K562 (cell line): Measurements from ENCODE around the gene DNAJB1. TPM values are rescaled to one million over a fixed set of nuclear protein-coding genes. Genes with fewer than 3 reads are reported as not detected.

Experiments used
- BRCA1 ChIP-seq, 2 experiments: fragments of 450-650 bp in 1 of 2; sonication (generic) in 1 of 2; formaldehyde crosslinking in 1 of 2; IDR thresholded peaks; 2 replicates each; pipeline versions ENCODE4 v1.5.0 to v1.6.1; 2017 to 2020; ENCODE audit warnings: mild to moderate bottlenecking in 1 of 2, missing genetic modification reagents in 1 of 2
- DDX20 ChIP-seq: fragments of 450-650 bp; IDR thresholded peaks from 2 replicates; pipeline ENCODE4 v1.6.1; 2016; ENCODE audit warnings: missing genetic modification characterization, low read depth, mild to moderate bottlenecking, missing compliant biosample characterization, moderate library complexity
- FOXJ3 ChIP-seq: sonication (generic); formaldehyde crosslinking; IDR thresholded peaks from 2 replicates; pipeline ENCODE4 v1.4.0; 2020; ENCODE audit warnings: mild to moderate bottlenecking, missing genetic modification reagents
- HDAC3 ChIP-seq: fragments of 450-650 bp; IDR thresholded peaks from 2 replicates; pipeline ENCODE4 v1.6.1; 2018; ENCODE audit warnings: borderline replicate concordance, mild to moderate bottlenecking, moderate library complexity; ENCODE audit not compliant: partially characterized antibody
- HMG20B ChIP-seq: fragments of 250-450 bp; sonication (Bioruptor Pico); IDR thresholded peaks from 2 replicates; pipeline ENCODE4 v1.5.0; 2021; ENCODE audit warnings: mild to moderate bottlenecking
- KLF1 ChIP-seq: fragments of 450-650 bp; IDR thresholded peaks from 2 replicates; pipeline ENCODE4 v1.6.1; 2016; ENCODE audit warnings: missing genetic modification characterization, missing compliant biosample characterization
- MBD2 ChIP-seq: sonication (generic); IDR thresholded peaks from 2 replicates; pipeline ENCODE4 v1.6.1; 2016; ENCODE audit warnings: low read depth, borderline replicate concordance
- MXI1 ChIP-seq: IDR thresholded peaks from 2 replicates; pipeline ENCODE4 v1.6.1; 2011; ENCODE audit warnings: low read depth, mild to moderate bottlenecking, improper control_type of control experiment, low read length
- NCOA2 ChIP-seq, 2 experiments: fragments of 450-650 bp; IDR thresholded peaks; 2 replicates each; pipeline ENCODE4 v1.6.1; 2018; ENCODE audit warnings: mild to moderate bottlenecking in 2 of 2, moderate library complexity in 1 of 2; ENCODE audit not compliant: partially characterized antibody in 2 of 2
- NFRKB ChIP-seq: fragments of 450-650 bp; IDR thresholded peaks from 2 replicates; pipeline ENCODE4 v1.6.1; 2016; ENCODE audit warnings: low read depth
- PHB2 ChIP-seq: fragments of 450-650 bp; IDR thresholded peaks from 2 replicates; pipeline ENCODE4 v1.6.1; 2017; ENCODE audit warnings: low read depth
- POLR2AphosphoS5 ChIP-seq: IDR thresholded peaks from 2 replicates; pipeline ENCODE4 v1.6.1; 2011; ENCODE audit warnings: mild to moderate bottlenecking, low read depth, low read length, moderate library complexity; ENCODE audit not compliant: control insufficient read depth, insufficient read depth
- SOX6 ChIP-seq: fragments of 450-650 bp; IDR thresholded peaks from 2 replicates; pipeline ENCODE4 v1.6.1; 2014; ENCODE audit warnings: mild to moderate bottlenecking
- STAT5A ChIP-seq: IDR thresholded peaks from 2 replicates; pipeline ENCODE4 v1.6.1; 2012; ENCODE audit warnings: low read length, inconsistent platforms, borderline replicate concordance
- STAT5B ChIP-seq: fragments of 250-450 bp; sonication (Bioruptor Pico); IDR thresholded peaks from 2 replicates; pipeline ENCODE4 v1.8.0; 2021; ENCODE audit warnings: mild to moderate bottlenecking, inconsistent platforms
- TBP ChIP-seq: optimal IDR thresholded peaks from 2 replicates; pipeline ENCODE3; 2011; ENCODE audit warnings: low read depth, low read length, improper control_type of control experiment
- ZC3H8 ChIP-seq: fragments of 450-650 bp; IDR thresholded peaks from 2 replicates; pipeline ENCODE4 v1.6.1; 2017
- ZNF197 ChIP-seq: fragments of 200-800 bp; sonication (Bioruptor generic); IDR thresholded peaks from 2 replicates; pipeline ENCODE4 v1.6.1; 2016; ENCODE audit warnings: low read depth, missing genetic modification characterization, missing compliant biosample characterization
- ZNF436 ChIP-seq: fragments of 250-450, 450-650 bp; sonication (Bioruptor Pico); formaldehyde crosslinking; IDR thresholded peaks from 2 replicates; pipeline ENCODE4 v1.7.0; 2020; ENCODE audit warnings: mild to moderate bottlenecking
- ZNF699 ChIP-seq: fragments of 250-450 bp; sonication (Bioruptor Pico); IDR thresholded peaks from 2 replicates; pipeline ENCODE4 v1.8.0; 2021; ENCODE audit warnings: mild to moderate bottlenecking, moderate library complexity; ENCODE audit not compliant: insufficient replicate concordance
- ZNF79 ChIP-seq: fragments of 250-450 bp; sonication (Bioruptor Pico); IDR thresholded peaks from 2 replicates; pipeline ENCODE4 v1.4.0; 2020; ENCODE audit warnings: low read depth, mild to moderate bottlenecking, moderate library complexity
- polyA plus RNA-seq, 8 experiments: library from polyadenylated mRNA; depleted of rRNA in 4 of 8; stranded (reverse) in 5 of 8; unstranded in 3 of 8; fragments of >200 nt; fragmentation: Nextera tagmentation in 2 of 8; fragmentation: Illumina TruSeq in 1 of 8; extraction: Ambion mirVana in 2 of 8; extraction: Trizol in 1 of 8; gene quantifications; 2 replicates each; pipeline versions ENCODE4 v1.2.1 to v1.2.3, GENCODE V29; 2011 to 2014; ENCODE audit warnings: inconsistent platforms in 1 of 8, missing spikeins in 1 of 8
- total RNA-seq, 7 experiments: library from RNA; depleted of rRNA in 6 of 7; stranded (reverse); fragments of >200 nt in 6 of 7; fragmentation: Illumina TruSeq in 2 of 7; extraction: Trizol in 2 of 7; gene quantifications; 2 replicates each; pipeline versions ENCODE4 v1.2.1 to v1.2.3, GENCODE V29; 2011 to 2021; ENCODE audit warnings: low replicate concordance in 1 of 7
- TF ChIP-seq, protein P1 (sequence below): sonication (generic); formaldehyde crosslinking; IDR thresholded peaks from 2 replicates; pipeline ENCODE4 v1.5.0; 2020; ENCODE audit warnings: missing genetic modification reagents
- TF ChIP-seq, protein P2 (sequence below): fragments of 450-650 bp; IDR thresholded peaks from 2 replicates; pipeline ENCODE4 v1.6.1; 2017; ENCODE audit warnings: antibody characterized with exemption, mild to moderate bottlenecking

DNAJB1 gene
- total and polyA plus RNA-seq, 9 of the 15 experiments (the other 6 are each of a cell fraction or from before 2014, with no cell fraction given) = 13.2 to 113 (median 62.1) TPM

DNA sequence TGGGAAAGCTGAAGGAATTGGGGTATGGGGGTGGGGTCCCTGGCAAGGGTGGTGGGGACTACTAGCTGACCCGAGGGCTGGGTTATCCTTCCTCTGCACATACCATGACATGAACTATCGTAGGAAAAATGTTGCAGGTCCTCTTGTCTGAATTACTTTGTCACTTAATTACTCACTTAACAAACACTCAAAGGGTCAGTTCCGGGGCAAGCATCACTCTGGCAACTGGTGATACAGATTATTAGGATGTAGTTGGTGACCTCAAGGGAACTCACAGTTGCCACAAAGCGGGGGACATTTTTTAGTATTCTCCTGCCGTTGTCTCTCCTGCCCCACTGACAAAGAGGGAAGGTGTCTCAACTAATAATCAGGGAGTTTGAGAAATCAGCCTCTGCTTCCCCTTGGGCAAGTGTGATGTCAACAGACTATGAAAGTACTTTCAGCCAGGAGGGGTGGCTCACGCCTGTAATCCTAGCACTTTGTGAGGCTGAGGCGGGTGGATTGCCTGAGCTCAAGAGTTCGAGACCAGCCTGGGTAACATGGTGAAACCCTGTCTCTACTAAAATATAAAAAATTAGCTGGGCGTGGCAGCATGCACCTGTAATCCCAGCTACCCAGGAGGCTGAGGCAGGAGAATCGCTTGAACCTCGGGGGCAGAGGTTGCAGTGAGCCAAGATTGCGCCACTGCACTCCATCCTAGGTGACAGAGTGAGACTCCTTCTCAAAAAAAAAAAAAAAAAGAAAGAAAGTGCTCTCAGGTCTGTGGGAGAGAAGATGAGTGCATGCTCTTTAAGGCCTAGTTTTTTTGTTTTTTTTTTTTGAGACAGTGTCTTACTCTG lies 10.3 kb downstream of the DNAJB1 start (continued):
- TF ChIP-seq ZNF79 (CRISPR knock-in tag) (no peak), HDAC3 (peak; percentile 47), MXI1 (0 out of 2 replicates have a peak, but pooled peaks have one; percentile 22), KLF1 (no peak), FOXJ3 (no peak), POLR2AphosphoS5 (peak; percentile 61; the same call in 1 of the 2 replicates), STAT5B (CRISPR knock-in tag) (no peak), PHB2 (0 out of 2 replicates have a peak, but pooled peaks have one; percentile 28), HMG20B (CRISPR knock-in tag) (no peak), ZNF436 (no peak), NFRKB (no peak), ZNF197 (no peak), SOX6 (peak; percentile 50; the same call in 1 of the 2 replicates), ZC3H8 (no peak), ZNF699 (CRISPR knock-in tag) (no peak), BRCA1 (IDR thresholded peaks at IDR 0.05) (no peak), BRCA1 (CRISPR knock-in tag; IDR thresholded peaks at IDR 0.05) (no peak), STAT5A (peak; percentile 50; the same call in 1 of the 2 replicates), MBD2 (no peak), NCOA2 (IDR thresholded peaks at IDR 0.05; ENCODE audit: partially characterized antibody in 2 of 2) (no peak), TBP (peak; percentile 26), DDX20 (tag) (no peak)
- TF ChIP-seq, protein P1, sequence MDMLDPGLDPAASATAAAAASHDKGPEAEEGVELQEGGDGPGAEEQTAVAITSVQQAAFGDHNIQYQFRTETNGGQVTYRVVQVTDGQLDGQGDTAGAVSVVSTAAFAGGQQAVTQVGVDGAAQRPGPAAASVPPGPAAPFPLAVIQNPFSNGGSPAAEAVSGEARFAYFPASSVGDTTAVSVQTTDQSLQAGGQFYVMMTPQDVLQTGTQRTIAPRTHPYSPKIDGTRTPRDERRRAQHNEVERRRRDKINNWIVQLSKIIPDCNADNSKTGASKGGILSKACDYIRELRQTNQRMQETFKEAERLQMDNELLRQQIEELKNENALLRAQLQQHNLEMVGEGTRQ = no peak
- TF ChIP-seq, protein P2, sequence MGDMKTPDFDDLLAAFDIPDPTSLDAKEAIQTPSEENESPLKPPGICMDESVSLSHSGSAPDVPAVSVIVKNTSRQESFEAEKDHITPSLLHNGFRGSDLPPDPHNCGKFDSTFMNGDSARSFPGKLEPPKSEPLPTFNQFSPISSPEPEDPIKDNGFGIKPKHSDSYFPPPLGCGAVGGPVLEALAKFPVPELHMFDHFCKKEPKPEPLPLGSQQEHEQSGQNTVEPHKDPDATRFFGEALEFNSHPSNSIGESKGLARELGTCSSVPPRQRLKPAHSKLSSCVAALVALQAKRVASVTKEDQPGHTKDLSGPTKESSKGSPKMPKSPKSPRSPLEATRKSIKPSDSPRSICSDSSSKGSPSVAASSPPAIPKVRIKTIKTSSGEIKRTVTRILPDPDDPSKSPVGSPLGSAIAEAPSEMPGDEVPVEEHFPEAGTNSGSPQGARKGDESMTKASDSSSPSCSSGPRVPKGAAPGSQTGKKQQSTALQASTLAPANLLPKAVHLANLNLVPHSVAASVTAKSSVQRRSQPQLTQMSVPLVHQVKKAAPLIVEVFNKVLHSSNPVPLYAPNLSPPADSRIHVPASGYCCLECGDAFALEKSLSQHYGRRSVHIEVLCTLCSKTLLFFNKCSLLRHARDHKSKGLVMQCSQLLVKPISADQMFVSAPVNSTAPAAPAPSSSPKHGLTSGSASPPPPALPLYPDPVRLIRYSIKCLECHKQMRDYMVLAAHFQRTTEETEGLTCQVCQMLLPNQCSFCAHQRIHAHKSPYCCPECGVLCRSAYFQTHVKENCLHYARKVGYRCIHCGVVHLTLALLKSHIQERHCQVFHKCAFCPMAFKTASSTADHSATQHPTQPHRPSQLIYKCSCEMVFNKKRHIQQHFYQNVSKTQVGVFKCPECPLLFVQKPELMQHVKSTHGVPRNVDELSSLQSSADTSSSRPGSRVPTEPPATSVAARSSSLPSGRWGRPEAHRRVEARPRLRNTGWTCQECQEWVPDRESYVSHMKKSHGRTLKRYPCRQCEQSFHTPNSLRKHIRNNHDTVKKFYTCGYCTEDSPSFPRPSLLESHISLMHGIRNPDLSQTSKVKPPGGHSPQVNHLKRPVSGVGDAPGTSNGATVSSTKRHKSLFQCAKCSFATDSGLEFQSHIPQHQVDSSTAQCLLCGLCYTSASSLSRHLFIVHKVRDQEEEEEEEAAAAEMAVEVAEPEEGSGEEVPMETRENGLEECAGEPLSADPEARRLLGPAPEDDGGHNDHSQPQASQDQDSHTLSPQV = no peak
